UCSD-AML1 (cell line): ENCODE results near the gene KCNF1.

Source experiments
- DNase-seq: peaks from one replicate; lab custom pipeline; 2025; ENCODE audit not compliant: unreplicated experiment; lab: John Stamatoyannopoulos, UW

KCNF1 gene

GRCh38 chr2:10879624-10880585, 31.8 kb upstream of the KCNF1 start:
- no peak for DNase-seq

- DNase-seq = peak; percentile 50
Measured at GRCh38 chr2:10880586-10881321, 31.0 kb upstream of the KCNF1 start.

GRCh38 chr2:10882568-10882967, 29.2 kb upstream of the KCNF1 start:
- no peak for DNase-seq

GRCh38 chr2:10883066-10883465, 28.7 kb upstream of the KCNF1 start:
- DNase-seq = no peak

- DNase-seq = no peak
Measured at GRCh38 chr2:10883801-10884478, 27.8 kb upstream of the KCNF1 start.

GRCh38 chr2:10884574-10884975, 27.2 kb upstream of the KCNF1 start:
- DNase-seq = no peak

- DNase-seq = no peak
Measured at GRCh38 chr2:10885094-10885860, 26.5 kb upstream of the KCNF1 start.

GRCh38 chr2:10887476-10887875, 24.3 kb upstream of the KCNF1 start:
- DNase-seq = no peak

GRCh38 chr2:10889651-10890215, 22.0 kb upstream of the KCNF1 start:
- DNase-seq = no peak

GRCh38 chr2:10890706-10891270, 20.9 kb upstream of the KCNF1 start:
- no peak for DNase-seq

GRCh38 chr2:10891390-10891789, 20.3 kb upstream of the KCNF1 start:
- no peak for DNase-seq

- DNase-seq = no peak
Measured at GRCh38 chr2:10891848-10892247, 19.9 kb upstream of the KCNF1 start.

GRCh38 chr2:10892316-10892715, 19.4 kb upstream of the KCNF1 start:
- no peak for DNase-seq

- no peak for DNase-seq
Measured at GRCh38 chr2:10892796-10893350, 18.9 kb upstream of the KCNF1 start.

GRCh38 chr2:10894264-10894935, 17.3 kb upstream of the KCNF1 start:
- DNase-seq = no peak

GRCh38 chr2:10895231-10895630, 16.5 kb upstream of the KCNF1 start:
- no peak for DNase-seq

- DNase-seq = no peak
Measured at GRCh38 chr2:10897956-10898355, 13.8 kb upstream of the KCNF1 start.

GRCh38 chr2:10900216-10901109, 11.3 kb upstream of the KCNF1 start:
- peak; percentile 40 for DNase-seq
